IPS-18c (cell line): ENCODE measurements around the gene PROSER3.
"Not testable (repeated sequence)": the region's sequence is repeated elsewhere in the genome, so short reads cannot be mapped to it uniquely, and the experiment has no call there.

ENCODE experiments used
- H3K4me3 ChIP-seq: 2 replicates; pipeline ENCODE4 v1.7.0; 2013; ENCODE audit warnings: low read depth, mild to moderate bottlenecking, low read length, moderate library complexity; ENCODE audit not compliant: insufficient read depth
- H3K9me3 ChIP-seq: one replicate; pipeline ENCODE4 v1.6.1; 2013; ENCODE audit warnings: mild to moderate bottlenecking, low read length, moderate library complexity; ENCODE audit not compliant: control insufficient read depth, insufficient read depth

PROSER3 gene

DNA sequence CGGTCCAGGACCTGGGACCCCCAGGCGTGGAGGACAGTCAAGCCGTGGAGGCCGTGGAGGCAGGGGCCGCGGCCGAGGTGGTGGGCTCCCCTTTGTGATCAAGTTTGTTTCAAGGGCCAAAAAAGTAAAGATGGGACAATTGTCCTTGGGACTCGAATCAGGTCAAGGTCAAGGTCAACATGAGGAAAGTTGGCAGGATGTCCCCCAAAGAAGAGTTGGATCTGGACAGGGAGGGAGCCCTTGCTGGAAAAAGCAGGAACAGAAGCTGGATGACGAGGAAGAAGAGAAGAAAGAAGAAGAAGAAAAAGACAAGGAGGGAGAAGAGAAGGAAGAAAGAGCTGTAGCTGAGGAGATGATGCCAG is 37.8 kb upstream of the PROSER3 start:
- no peak overlapping the region for H3K4me3 ChIP-seq
- H3K9me3 ChIP-seq: no peaks in the 10 kb centered on the region

DNA sequence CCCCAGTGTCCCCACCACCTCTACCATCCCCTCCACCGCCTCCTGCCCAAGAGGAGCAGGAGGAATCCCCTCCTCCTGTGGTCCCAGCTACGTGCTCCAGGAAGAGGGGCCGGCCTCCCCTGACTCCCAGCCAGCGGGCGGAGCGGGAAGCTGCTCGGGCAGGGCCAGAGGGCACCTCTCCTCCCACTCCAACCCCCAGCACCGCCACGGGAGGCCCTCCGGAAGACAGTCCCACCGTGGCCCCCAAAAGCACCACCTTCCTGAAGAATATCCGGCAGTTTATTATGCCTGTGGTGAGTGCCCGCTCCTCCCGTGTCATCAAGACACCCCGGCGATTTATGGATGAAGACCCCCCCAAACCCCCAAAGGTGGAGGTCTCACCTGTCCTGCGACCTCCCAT is 37.3 kb upstream of the PROSER3 start:
- Histone ChIP-seq H3K4me3 (no peak overlapping the region), H3K9me3 (no peaks in the 10 kb centered on the region)

DNA sequence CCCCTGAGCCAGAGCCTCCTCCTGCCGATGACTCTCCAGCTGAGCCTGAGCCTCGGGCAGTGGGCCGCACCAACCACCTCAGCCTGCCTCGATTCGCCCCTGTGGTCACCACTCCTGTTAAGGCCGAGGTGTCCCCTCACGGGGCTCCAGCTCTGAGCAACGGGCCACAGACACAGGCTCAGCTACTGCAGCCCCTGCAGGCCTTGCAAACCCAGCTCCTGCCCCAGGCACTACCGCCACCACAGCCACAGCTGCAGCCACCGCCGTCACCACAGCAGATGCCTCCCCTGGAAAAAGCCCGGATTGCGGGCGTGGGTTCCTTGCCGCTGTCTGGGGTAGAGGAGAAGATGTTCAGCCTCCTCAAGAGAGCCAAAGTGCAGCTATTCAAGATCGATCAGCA is 36.6 kb upstream of the PROSER3 start:
- Histone ChIP-seq H3K9me3 (no peaks in the 10 kb centered on the region), H3K4me3 (no peak overlapping the region)

DNA sequence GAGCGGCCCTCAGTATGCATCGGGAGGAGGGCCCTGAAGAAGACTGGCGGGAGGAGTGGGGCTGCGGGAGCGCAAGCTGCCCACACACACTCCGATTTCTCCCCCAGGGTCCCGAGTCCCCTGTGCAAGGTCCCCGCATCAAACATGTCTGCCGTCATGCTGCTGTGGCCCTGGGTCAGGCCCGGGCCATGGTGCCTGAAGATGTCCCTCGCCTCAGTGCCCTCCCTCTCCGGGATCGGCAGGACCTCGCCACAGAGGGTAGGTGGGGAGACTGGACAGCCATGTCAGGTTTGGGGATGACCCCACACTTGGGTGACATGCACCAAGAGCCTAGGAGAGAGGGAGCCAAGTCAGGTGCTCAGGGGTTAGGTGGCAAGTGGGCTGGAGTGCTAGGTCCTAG is 35.5 kb upstream of the PROSER3 start:
- Histone ChIP-seq H3K4me3 (no peak overlapping the region), H3K9me3 (no peaks in the 10 kb centered on the region)

DNA sequence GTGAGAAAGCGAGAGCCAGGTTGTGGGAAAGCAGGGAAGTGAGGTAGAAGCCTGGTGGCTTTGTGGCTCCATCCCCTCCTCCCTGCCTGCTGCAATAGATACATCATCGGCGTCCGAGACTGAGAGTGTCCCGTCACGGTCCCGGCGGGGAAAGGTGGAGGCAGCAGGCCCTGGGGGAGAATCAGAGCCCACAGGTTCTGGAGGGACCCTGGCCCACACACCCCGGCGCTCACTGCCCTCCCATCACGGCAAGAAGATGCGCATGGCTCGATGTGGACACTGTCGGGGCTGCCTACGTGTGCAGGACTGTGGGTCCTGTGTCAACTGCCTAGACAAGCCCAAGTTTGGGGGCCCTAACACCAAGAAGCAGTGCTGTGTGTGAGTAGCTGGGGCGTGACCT is 35.1 kb upstream of the PROSER3 start:
- no peak overlapping the region for H3K4me3 ChIP-seq
- no peaks in the 10 kb centered on the region for H3K9me3 ChIP-seq

DNA sequence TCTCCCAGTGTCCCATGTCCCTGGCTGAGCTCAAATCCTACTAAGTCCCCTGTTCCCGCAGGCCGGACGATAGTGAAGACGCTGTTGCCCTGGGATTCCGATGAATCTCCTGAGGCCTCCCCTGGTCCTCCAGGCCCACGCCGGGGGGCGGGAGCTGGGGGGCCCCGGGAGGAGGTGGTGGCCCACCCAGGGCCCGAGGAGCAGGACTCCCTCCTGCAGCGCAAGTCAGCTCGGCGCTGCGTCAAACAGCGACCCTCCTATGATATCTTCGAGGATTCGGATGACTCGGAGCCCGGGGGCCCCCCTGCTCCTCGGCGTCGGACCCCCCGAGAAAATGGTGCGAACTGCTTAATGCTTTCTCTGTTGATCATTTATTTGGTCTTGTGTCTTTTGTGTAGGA is 34.3 kb upstream of the PROSER3 start:
- Histone ChIP-seq H3K4me3 (no peak overlapping the region), H3K9me3 (no peaks in the 10 kb centered on the region)

DNA sequence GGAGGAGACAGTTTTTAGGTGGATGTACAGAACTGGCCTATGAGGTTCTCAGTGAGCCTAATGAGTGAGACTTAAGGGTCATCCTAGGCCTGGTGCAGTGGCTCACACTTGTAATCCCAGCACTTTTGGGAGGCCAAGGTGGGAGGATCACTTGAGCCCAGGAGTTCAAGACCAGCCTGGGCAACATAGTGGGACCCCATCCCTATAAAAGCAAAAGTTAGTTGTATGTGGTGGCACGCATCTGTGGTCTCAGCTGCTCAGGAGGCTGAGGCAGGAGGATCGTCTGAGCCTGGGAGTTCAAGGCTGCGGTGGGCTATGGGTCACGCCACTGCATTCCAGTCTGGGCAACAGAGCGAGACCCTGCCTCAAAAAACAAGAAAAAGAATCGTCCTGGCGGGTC is 33.8 kb upstream of the PROSER3 start:
- not testable (repeated sequence) for H3K4me3 ChIP-seq, H3K9me3 ChIP-seq

DNA sequence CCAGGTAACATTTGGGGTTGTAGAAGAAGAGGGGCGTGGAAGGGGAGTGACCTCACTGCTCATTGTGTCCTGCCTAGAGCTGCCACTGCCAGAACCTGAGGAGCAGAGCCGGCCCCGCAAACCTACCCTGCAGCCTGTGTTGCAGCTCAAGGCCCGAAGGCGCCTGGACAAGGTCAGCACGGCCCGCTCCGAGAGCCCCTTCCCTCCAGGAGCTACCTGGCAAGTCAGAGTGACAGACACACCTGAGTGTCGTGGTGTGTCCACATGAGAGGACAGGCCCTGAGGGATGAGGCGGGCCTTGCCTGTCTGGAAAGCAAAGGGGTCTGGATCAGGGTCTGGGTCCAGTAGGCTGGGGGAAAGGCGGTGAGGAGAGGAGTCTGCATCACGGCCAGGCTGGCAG is 33.4 kb upstream of the PROSER3 start:
- Histone ChIP-seq H3K9me3 (no peaks in the 10 kb centered on the region), H3K4me3 (no peak overlapping the region)

DNA sequence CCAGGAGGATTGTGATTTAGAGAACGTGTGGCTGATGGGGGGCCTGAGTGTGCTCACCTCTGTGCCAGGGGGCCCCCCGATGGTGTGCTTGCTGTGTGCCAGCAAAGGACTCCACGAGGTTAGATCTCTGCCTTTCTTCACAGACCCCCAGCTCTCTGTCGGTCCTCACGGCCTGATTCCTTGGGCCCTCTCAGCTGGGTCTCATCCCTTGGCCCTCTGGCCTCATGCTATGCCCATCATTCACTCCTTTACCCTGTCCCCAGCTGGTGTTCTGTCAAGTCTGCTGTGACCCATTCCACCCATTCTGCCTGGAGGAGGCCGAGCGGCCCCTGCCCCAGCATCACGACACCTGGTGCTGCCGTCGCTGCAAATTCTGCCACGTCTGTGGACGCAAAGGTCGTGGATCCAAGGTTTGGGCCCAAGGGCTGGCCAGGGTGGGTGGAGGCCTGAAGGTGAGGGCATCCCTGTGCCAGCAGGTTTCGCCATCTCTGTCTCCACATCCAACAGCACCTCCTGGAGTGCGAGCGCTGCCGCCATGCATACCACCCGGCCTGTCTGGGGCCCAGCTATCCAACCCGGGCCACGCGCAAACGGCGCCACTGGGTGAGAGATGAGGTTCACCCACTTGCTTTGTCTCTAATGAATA is 32.6 kb upstream of the PROSER3 start:
- Histone ChIP-seq H3K9me3 (no peaks in the 10 kb centered on the region), H3K4me3 (no peak overlapping the region)

DNA sequence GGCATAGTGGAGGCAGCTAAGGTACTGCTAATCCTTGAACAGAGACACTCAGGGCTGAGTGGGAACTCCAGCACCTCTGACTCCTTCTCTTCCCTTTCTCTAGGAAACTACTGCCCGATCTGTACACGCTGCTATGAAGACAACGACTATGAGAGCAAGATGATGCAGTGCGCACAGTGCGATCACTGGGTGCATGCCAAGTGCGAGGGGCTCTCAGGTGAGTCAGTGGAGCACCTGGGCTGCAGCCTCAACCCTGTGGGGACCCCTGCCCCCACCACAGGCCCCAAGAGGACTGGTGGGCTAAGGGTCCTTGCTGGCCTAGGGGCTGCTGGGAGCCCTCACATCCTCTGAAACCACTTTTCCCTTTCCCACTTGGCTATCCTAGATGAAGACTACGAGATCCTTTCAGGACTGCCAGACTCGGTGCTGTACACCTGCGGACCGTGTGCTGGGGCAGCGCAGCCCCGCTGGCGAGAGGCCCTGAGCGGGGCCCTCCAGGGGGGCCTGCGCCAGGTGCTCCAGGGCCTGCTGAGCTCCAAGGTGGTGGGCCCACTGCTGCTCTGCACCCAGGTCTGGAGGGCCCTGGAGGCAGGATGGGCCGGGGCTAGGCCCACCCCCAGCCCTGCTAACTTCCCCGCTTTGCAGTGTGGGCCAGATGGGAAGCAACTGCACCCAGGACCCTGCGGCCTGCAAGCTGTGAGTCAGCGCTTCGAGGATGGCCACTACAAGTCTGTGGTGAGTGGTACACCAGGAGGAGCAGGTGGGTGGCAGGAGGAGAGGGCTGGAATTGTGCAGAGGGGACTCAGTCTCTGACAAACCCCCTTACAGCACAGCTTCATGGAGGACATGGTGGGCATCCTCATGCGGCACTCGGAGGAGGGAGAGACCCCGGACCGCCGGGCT is 30.7 kb upstream of the PROSER3 start:
- Histone ChIP-seq H3K4me3 (no peak overlapping the region), H3K9me3 (no peaks in the 10 kb centered on the region)

DNA sequence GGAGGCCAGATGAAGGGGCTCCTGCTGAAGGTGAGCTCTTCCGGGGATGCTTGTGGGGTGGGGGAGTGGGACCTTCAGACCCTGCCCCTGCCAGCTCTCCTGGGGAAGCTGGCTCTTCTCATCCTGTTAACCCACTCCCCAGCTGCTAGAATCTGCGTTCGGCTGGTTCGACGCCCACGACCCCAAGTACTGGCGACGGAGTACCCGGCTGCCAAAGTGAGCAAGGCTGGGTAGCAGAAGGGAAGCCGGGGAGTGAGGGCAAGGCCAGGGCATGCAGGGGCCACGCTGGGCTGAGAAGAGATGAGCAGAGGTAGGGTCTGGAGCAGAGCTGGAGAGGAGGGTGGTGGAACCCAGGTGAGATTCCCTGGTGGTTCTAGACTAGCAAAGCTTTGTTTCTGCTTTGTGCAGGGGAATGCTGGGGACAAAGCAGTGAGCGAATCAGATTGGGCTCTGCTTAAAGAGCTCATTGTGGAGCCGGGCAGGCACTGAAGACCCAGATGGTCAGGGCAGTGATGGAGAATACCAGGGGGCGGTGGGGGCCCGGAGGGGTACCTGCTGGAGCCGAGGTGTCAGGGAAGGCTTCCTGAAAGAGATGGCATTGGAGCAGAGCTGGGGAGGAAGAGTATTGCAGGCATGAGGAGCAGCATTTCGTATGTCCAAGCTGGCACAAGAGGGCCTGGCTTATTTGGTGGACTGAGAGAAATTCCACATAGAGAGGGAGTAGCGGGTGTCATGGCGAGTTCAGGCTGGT is 29.8 kb upstream of the PROSER3 start:
- H3K9me3 ChIP-seq: no peaks in the 10 kb centered on the region
- no peak overlapping the region for H3K4me3 ChIP-seq

DNA sequence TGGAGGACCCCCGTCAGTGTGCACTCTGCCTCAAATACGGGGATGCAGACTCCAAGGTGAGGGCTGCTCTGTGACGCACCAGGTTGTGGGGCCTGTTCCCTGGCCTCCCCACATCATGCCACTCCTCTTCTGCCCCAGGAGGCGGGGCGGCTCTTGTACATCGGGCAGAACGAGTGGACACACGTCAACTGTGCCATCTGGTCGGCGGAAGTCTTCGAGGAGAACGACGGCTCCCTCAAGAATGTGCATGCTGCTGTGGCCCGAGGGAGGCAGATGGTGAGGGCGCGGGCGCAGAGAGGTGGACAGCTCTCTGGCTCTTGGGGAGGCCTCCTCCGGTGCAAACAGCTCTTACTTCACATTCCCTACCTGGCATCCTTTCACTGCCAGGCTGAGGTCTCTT is 29.0 kb upstream of the PROSER3 start:
- no peak overlapping the region for H3K4me3 ChIP-seq
- H3K9me3 ChIP-seq: no peaks in the 10 kb centered on the region

DNA sequence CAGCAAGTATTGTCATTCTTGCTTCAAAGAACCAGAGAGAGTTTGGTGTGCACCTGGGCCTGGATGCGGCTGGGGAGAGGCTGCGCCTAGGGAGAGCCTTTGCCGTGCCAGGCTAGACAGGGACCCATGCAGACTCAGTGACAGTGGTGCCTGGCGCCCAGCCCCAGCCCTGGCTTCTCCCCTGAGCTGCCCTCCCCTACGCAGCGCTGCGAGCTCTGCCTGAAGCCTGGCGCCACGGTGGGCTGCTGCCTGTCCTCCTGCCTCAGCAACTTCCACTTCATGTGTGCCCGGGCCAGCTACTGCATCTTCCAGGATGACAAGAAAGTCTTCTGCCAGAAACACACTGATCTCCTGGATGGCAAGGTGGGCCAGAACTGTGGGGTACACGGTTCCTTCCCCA is 28.2 kb upstream of the PROSER3 start:
- no peaks in the 10 kb centered on the region for H3K9me3 ChIP-seq

DNA sequence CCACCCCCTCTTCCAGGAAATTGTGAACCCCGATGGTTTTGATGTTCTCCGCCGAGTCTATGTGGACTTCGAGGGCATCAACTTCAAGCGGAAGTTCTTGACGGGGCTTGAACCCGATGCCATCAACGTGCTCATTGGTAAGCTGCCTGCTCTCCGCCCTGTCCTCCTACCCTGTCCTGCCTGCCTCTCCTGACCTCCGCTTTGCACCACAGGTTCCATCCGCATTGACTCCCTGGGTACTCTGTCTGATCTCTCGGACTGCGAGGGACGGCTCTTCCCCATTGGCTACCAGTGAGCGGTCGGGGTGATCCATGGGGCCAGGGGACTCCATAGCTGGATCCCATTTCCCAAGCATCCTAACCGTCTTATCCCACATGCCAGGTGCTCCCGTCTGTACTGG is 27.6 kb upstream of the PROSER3 start:
- no peak overlapping the region for H3K4me3 ChIP-seq

More for the DNA sequence above, 28.2 kb upstream of the PROSER3 start:
- no peak overlapping the region for H3K4me3 ChIP-seq

DNA sequence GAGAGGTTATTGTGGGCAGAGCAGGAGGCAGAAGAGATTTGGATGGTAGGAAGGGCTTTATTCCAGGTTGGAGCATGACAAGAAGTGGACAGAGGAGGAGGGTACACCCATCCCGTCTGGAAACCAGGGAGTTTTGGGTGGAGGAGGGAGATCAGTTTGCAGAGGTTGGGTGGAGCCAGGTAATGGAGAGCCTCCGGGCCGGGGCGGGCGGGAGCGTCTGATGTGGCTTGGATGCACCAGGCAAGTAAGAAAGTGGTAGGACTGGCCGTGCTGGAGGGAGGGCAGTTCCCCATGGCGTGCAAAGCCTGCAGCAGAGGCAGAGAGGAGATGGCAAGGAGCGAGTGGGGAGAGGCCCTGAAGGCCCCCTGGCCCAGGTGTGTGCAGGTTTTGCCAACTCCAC is 26.6 kb upstream of the PROSER3 start:
- H3K9me3 ChIP-seq: no peaks in the 10 kb centered on the region
- no peak overlapping the region for H3K4me3 ChIP-seq

More for the DNA sequence above, 27.6 kb upstream of the PROSER3 start:
- H3K9me3 ChIP-seq: no peaks in the 10 kb centered on the region

DNA sequence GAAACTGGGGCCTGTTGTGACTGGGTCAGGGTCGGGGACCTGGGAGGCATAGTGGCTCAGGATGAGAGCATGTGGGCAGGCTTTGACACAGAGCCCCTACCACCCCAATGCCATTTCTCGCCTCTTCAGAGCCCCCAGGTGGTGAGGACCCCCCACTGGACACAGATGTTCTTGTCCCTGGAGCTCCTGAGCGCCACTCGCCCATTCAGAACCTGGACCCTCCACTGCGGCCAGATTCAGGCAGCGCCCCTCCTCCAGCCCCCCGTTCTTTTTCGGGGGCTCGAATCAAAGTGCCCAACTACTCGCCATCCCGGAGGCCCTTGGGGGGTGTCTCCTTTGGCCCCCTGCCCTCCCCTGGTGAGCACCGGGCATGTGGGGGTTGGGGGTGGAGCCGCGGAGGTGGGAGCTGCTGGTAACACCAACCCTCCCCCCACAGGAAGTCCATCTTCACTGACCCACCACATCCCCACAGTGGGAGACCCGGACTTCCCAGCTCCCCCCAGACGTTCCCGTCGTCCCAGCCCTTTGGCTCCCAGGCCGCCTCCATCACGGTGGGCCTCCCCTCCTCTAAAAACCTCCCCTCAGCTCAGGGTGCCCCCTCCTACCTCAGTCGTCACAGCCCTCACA is 26.1 kb upstream of the PROSER3 start:
- Histone ChIP-seq H3K4me3 (no peak overlapping the region), H3K9me3 (no peaks in the 10 kb centered on the region)

DNA sequence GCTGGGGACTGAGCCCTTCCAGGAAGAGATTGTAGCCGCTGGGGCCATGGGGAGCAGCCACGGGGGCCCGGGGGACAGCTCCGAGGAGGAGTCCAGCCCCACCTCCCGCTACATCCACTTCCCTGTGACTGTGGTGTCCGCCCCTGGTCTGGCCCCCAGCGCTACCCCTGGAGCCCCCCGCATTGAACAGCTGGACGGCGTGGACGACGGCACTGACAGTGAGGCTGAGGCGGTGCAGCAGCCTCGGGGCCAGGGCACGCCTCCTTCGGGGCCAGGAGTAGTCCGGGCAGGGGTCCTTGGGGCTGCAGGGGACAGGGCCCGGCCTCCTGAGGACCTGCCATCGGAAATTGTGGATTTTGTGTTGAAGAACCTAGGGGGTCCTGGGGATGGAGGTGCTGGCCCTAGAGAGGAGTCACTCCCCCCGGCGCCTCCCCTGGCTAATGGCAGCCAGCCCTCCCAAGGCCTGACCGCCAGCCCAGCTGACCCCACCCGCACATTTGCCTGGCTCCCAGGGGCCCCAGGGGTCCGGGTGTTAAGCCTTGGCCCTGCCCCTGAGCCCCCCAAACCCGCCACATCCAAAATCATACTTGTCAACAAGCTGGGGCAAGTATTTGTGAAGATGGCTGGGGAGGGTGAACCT is 25.3 kb upstream of the PROSER3 start:
- Histone ChIP-seq H3K9me3 (no peaks in the 10 kb centered on the region), H3K4me3 (no peak overlapping the region)
